H1 (cell line): Measurements from ENCODE around the gene TIMMDC1. TPM values are rescaled to one million over a fixed set of nuclear protein-coding genes. Genes with fewer than 3 reads are reported as not detected.

Experiments used
- CTCF ChIA-PET: fragments of 300-600 bp; sonication (Branson Sonifier 250); formaldehyde crosslinking; loops from one replicate; lab custom pipeline; 2021; ENCODE audit not compliant: partially characterized antibody; lab: Charles Lee
- POLR2A ChIA-PET: fragments of 300-600 bp; sonication (Branson Sonifier 250); formaldehyde crosslinking; loops from one replicate; lab custom pipeline; 2021; ENCODE audit warnings: inconsistent platforms; ENCODE audit not compliant: partially characterized antibody; lab: Charles Lee
- DNase-seq, 2 experiments: peaks; one replicate each; pipeline versions ENCODE4 v3.0.0 to v3.0.0-alpha.2; 2010 to 2022; ENCODE audit warnings: low spot score in 2 of 2, low read depth in 1 of 2, mixed read lengths in 1 of 2
- FAIRE-seq: peaks from 2 replicates; lab custom pipeline; 2011; peaks lifted over from hg19 to GRCh38; lab: Jason Lieb, UNC
- H2AFZ ChIP-seq: 2 replicates; pipeline ENCODE4 v1.8.1; 2012; ENCODE audit warnings: low read length, inconsistent platforms
- H2AK5ac ChIP-seq: 2 replicates; pipeline ENCODE4 v1.6.1; 2013; ENCODE audit warnings: low read depth, low read length
- H2BK120ac ChIP-seq: replicated peaks from 2 replicates; pipeline ENCODE3; 2013; ENCODE audit warnings: low read depth, low read length, inconsistent platforms
- H2BK12ac ChIP-seq: 2 replicates; pipeline ENCODE4 v1.6.1; 2013; ENCODE audit warnings: low read depth, low read length
- H2BK15ac ChIP-seq: 2 replicates; pipeline ENCODE4 v1.6.1; 2013; ENCODE audit warnings: low read length
- H2BK20ac ChIP-seq: 2 replicates; pipeline ENCODE4 v1.6.1; 2013; ENCODE audit warnings: low read length
- H2BK5ac ChIP-seq: 2 replicates; pipeline ENCODE4 v1.6.1; 2013; ENCODE audit warnings: low read depth, low read length
- H3K14ac ChIP-seq: 2 replicates; pipeline ENCODE4 v1.6.1; 2013; ENCODE audit warnings: inconsistent platforms; ENCODE audit not compliant: insufficient read length
- H3K18ac ChIP-seq: 2 replicates; pipeline ENCODE4 v1.6.1; 2013; ENCODE audit warnings: low read length; ENCODE audit errors: extremely low read depth
- H3K23ac ChIP-seq: 2 replicates; pipeline ENCODE4 v1.6.1; 2013; ENCODE audit warnings: inconsistent platforms; ENCODE audit not compliant: insufficient read length
- H3K23me2 ChIP-seq: 2 replicates; pipeline ENCODE4 v1.6.1; 2013; ENCODE audit warnings: low read depth, low read length
- H3K27ac ChIP-seq: 2 replicates; pipeline ENCODE4 v1.6.1; 2011; ENCODE audit warnings: low read depth, low read length, inconsistent platforms
- H3K27me3 ChIP-seq, 4 experiments: replicated peaks in 1 of 4; 1 replicate in 1 of 4; 2 replicates in 3 of 4; pipeline versions ENCODE4 v1.6.1 to v1.8.1; 2011 to 2013; ENCODE audit warnings: low read length in 3 of 4, mild to moderate bottlenecking in 3 of 4, inconsistent platforms in 2 of 4, mixed read lengths in 2 of 4, moderate library complexity in 1 of 4; ENCODE audit not compliant: control insufficient read depth in 3 of 4, insufficient read depth in 3 of 4; ENCODE audit errors: extremely low read depth in 1 of 4
- H3K36me3 ChIP-seq, 4 experiments: 2 replicates each; pipeline versions ENCODE4 v1.6.1 to v1.8.1; 2011 to 2013; ENCODE audit warnings: mild to moderate bottlenecking in 4 of 4, low read length in 3 of 4, moderate library complexity in 2 of 4, control low read depth in 1 of 4, inconsistent platforms in 1 of 4; ENCODE audit not compliant: insufficient read depth in 4 of 4, control insufficient read depth in 2 of 4
- H3K4ac ChIP-seq: replicated peaks from 2 replicates; pipeline ENCODE3; 2013; ENCODE audit warnings: low read length, low read depth, mixed read lengths, inconsistent platforms; ENCODE audit not compliant: insufficient read length
- H3K4me1 ChIP-seq, 4 experiments: replicated peaks in 1 of 4; 1 replicate in 1 of 4; 2 replicates in 3 of 4; pipeline versions ENCODE4 v1.6.1 to v1.8.1; 2011 to 2013; ENCODE audit warnings: low read length in 3 of 4, inconsistent platforms in 2 of 4, mixed read lengths in 1 of 4; ENCODE audit not compliant: insufficient read depth in 4 of 4, control insufficient read depth in 3 of 4
- H3K4me2 ChIP-seq, 2 experiments: 2 replicates each; pipeline versions ENCODE4 v1.6.1 to v1.8.1; 2011 to 2013; ENCODE audit warnings: low read depth in 2 of 2, low read length in 2 of 2, control low read depth in 1 of 2, inconsistent platforms in 1 of 2, mild to moderate bottlenecking in 1 of 2; ENCODE audit not compliant: insufficient read depth in 1 of 2
- H3K4me3 ChIP-seq, 4 experiments: fragments of 200-600, 300-600 bp in 1 of 4; sonication (generic), shearing (Covaris generic), sonication (Bioruptor Twin) in 1 of 4; 2 replicates each; pipeline versions ENCODE4 v1.5.1 to v1.8.1; 2011 to 2016; ENCODE audit warnings: low read length in 4 of 4, low read depth in 3 of 4, control low read depth in 2 of 4, inconsistent platforms in 2 of 4, mild to moderate bottlenecking in 2 of 4, mixed read lengths in 1 of 4, moderate library complexity in 1 of 4; ENCODE audit not compliant: insufficient read depth in 2 of 4; ENCODE audit errors: extremely low read depth in 1 of 4
- H3K56ac ChIP-seq: replicated peaks from 2 replicates; pipeline ENCODE3; 2013; ENCODE audit warnings: low read depth, mild to moderate bottlenecking, mixed read lengths, low read length, inconsistent platforms; ENCODE audit not compliant: insufficient read length
- H3K79me1 ChIP-seq: 2 replicates; pipeline ENCODE4 v1.6.1; 2013; ENCODE audit warnings: low read depth, low read length, control low read depth
- H3K79me2 ChIP-seq, 2 experiments: 2 replicates each; pipeline versions ENCODE4 v1.6.1 to v1.8.1; 2012 to 2013; ENCODE audit warnings: low read length in 2 of 2, mild to moderate bottlenecking in 2 of 2, inconsistent platforms in 1 of 2; ENCODE audit not compliant: insufficient read depth in 2 of 2, control insufficient read depth in 1 of 2
- H3K9ac ChIP-seq, 4 experiments: replicated peaks in 1 of 4; 1 replicate in 1 of 4; 2 replicates in 3 of 4; pipeline versions ENCODE4 v1.6.1 to v1.8.1; 2011 to 2013; ENCODE audit warnings: low read depth in 3 of 4, low read length in 3 of 4, control low read depth in 2 of 4, mild to moderate bottlenecking in 2 of 4, moderate library complexity in 2 of 4, inconsistent platforms in 1 of 4; ENCODE audit errors: extremely low read depth in 1 of 4
- H3K9me3 ChIP-seq, 2 experiments: 2 replicates each; pipeline versions ENCODE4 v1.6.1 to v1.8.1; 2012 to 2013; ENCODE audit warnings: mild to moderate bottlenecking in 2 of 2, moderate library complexity in 2 of 2, control low read depth in 1 of 2, inconsistent platforms in 1 of 2, low read depth in 1 of 2, low read length in 1 of 2, mixed read lengths in 1 of 2; ENCODE audit not compliant: insufficient read depth in 2 of 2
- H4K20me1 ChIP-seq, 2 experiments: replicated peaks in 1 of 2; 2 replicates each; pipeline versions ENCODE3 to v1.8.1; 2011 to 2013; ENCODE audit warnings: inconsistent platforms in 2 of 2, low read length in 2 of 2, mild to moderate bottlenecking in 1 of 2; ENCODE audit not compliant: insufficient read depth in 2 of 2, control insufficient read depth in 1 of 2
- H4K5ac ChIP-seq: 2 replicates; pipeline ENCODE4 v1.6.1; 2013; ENCODE audit warnings: low read length, low read depth, mixed read lengths, inconsistent platforms; ENCODE audit not compliant: insufficient read length
- H4K8ac ChIP-seq: 2 replicates; pipeline ENCODE4 v1.8.0; 2013; ENCODE audit warnings: mild to moderate bottlenecking, moderate library complexity, low read length, inconsistent platforms; ENCODE audit not compliant: insufficient read depth; ENCODE audit errors: extremely low read depth
- H4K91ac ChIP-seq: replicated peaks from 2 replicates; pipeline ENCODE3; 2013; ENCODE audit warnings: low read length, mixed read lengths, inconsistent platforms; ENCODE audit not compliant: insufficient read length
- BRCA1 ChIP-seq: IDR thresholded peaks from 2 replicates; pipeline ENCODE4 v1.6.1; 2012; ENCODE audit warnings: low read depth, low read length, improper control_type of control experiment
- CHD1 ChIP-seq: IDR thresholded peaks from 2 replicates; pipeline ENCODE4 v1.6.1; 2012; ENCODE audit warnings: low read depth, low read length, improper control_type of control experiment
- CHD2 ChIP-seq: IDR thresholded peaks from 2 replicates; pipeline ENCODE4 v1.6.1; 2012; ENCODE audit warnings: low read length, improper control_type of control experiment
- EGR1 ChIP-seq: IDR thresholded peaks from 2 replicates; pipeline ENCODE4 v1.6.1; 2011; ENCODE audit warnings: low read depth, low read length, borderline replicate concordance
- HDAC2 ChIP-seq, 2 experiments: fragments of 300-600 bp in 1 of 2; sonication (generic) in 1 of 2; IDR thresholded peaks; 2 replicates each; pipeline ENCODE4 v1.6.1; 2011 to 2012; ENCODE audit warnings: low read depth in 2 of 2, low read length in 2 of 2, mild to moderate bottlenecking in 2 of 2, moderate library complexity in 2 of 2, borderline replicate concordance in 1 of 2, inconsistent platforms in 1 of 2
- KDM4A ChIP-seq: IDR thresholded peaks from one replicate; pipeline ENCODE4 v1.7.1; 2012; ENCODE audit warnings: low read depth, mild to moderate bottlenecking, moderate library complexity, low read length, inconsistent platforms; ENCODE audit not compliant: severe bottlenecking
- NRF1 ChIP-seq: IDR thresholded peaks from 2 replicates; pipeline ENCODE4 v1.6.1; 2011; ENCODE audit warnings: mild to moderate bottlenecking, low read depth, low read length, improper control_type of control experiment
- PHF8 ChIP-seq: fragments of 200-600 bp; sonication (generic); conservative IDR thresholded peaks from 2 replicates; pipeline ENCODE4 v1.7.1; 2012; ENCODE audit warnings: low read depth, mild to moderate bottlenecking, inconsistent platforms, low read length, moderate library complexity
- SP1 ChIP-seq: IDR thresholded peaks from 2 replicates; pipeline ENCODE4 v1.6.1; 2011; ENCODE audit warnings: low read depth, low read length
- SP2 ChIP-seq: IDR thresholded peaks from 2 replicates; pipeline ENCODE4 v1.6.1; 2012; ENCODE audit warnings: mild to moderate bottlenecking, low read length, inconsistent platforms
- WGBS, 2 experiments: shearing (Covaris generic) in 1 of 2; methylation state at CpG; one replicate each; pipeline versions ENCODE4 v1.1.6 to v1.1.7; 2013 to 2015; ENCODE audit warnings: low lambda C conversion rate in 2 of 2, mixed read lengths in 2 of 2, inconsistent platforms in 1 of 2, low coverage in 1 of 2, missing lambda C conversion rate in 1 of 2; ENCODE audit not compliant: insufficient replicate concordance in 2 of 2, insufficient coverage in 1 of 2, insufficient read length in 1 of 2; ENCODE audit errors: extremely low coverage in 1 of 2, missing lambda C conversion rate in 1 of 2; 5-methylcytosine and 5-hydroxymethylcytosine counted together
- polyA plus RNA-seq, 7 experiments: library from polyadenylated mRNA; depleted of rRNA in 3 of 7; stranded (reverse) in 5 of 7; unstranded in 2 of 7; fragments of >200 nt in 5 of 7; fragments of 200-250 nt in 2 of 7; gene quantifications; 1 replicate in 5 of 7; 2 replicates in 1 of 7; 4 replicates in 1 of 7; pipeline versions ENCODE4 v1.2.1 to v1.2.3, GENCODE V29; 2011 to 2013; ENCODE audit warnings: missing spikeins in 2 of 7, mixed read lengths in 2 of 7
- total RNA-seq: library from RNA; stranded (reverse); fragmentation: NEBNext Ultra II Directional; extraction: Animal tissue kit (Norgen Biotek cat#: 25700); gene quantifications from 2 replicates; pipeline ENCODE4 v1.2.1, GENCODE V29; 2021

Gene TIMMDC1
- total and polyA plus RNA-seq, 2 of the 8 experiments (the other 6 are each of a cell fraction or from before 2014, with no cell fraction given): 80.7 to 128 TPM

GRCh38 chr3:119547227-119547626, 48.9 kb downstream of the TIMMDC1 start:
- no peak overlapping the region for H2BK20ac ChIP-seq
- no peak overlapping the region for H2BK12ac ChIP-seq
- WGBS, 2 experiments: 89% methylated on average over 1 of the region's 1 CpG; no CpG with 5 or more reads in 1 of the 2 experiments
- no peak for DNase-seq
- no peak overlapping the region for H4K8ac ChIP-seq
- no peak overlapping the region for H2BK5ac ChIP-seq
- no peak overlapping the region for H2BK15ac ChIP-seq
- H4K5ac ChIP-seq: no peak overlapping the region
- TF ChIP-seq CHD1 (no peak), PHF8 (no peak), SP1 (no peak), KDM4A (no peak), CHD2 (no peak), BRCA1 (no peak), NRF1 (no peak), EGR1 (no peak), HDAC2 (IDR thresholded peaks at IDR 0.05; ENCODE audit: borderline replicate concordance in 1 of 2, low read depth in 2 of 2, low read length in 2 of 2) (no peak), SP2 (no peak)
- TF ChIP-seq, all 59 proteins: peak for 0
- Histone ChIP-seq H2AK5ac (no peak overlapping the region), H2AFZ (no peak overlapping the region), H3K4me3 (no peak overlapping the region), H3K23ac (no peak overlapping the region), H3K79me2 (no peaks in the 10 kb centered on the region), H3K27me3 (no peaks in the 10 kb centered on the region), H3K9me3 (no peaks in the 10 kb centered on the region), H3K23me2 (no peaks in the 10 kb centered on the region), H4K91ac (no peak overlapping the region), H3K56ac (no peak overlapping the region), H4K20me1 (no peaks in the 10 kb centered on the region), H3K9ac (no peak overlapping the region), H3K36me3 (no peaks in the 10 kb centered on the region), H3K14ac (no peak overlapping the region), H3K4me2 (no peak overlapping the region), H3K4ac (no peak overlapping the region), H3K79me1 (no peaks in the 10 kb centered on the region), H3K27ac (no peak overlapping the region), H2BK120ac (no peak overlapping the region), H3K4me1 (peaks cover 0 to 4% (median 0%) of the 10 kb centered on the region in 4 experiments; a peak in 2 of 7 replicates), H3K18ac (no peak overlapping the region)
- POLR2A ChIA-PET: no interaction called here
- CTCF ChIA-PET: interaction anchor here (1.8 kb wide), 1 partner anchor 12 kb away, joined by 9 read pairs; the partner anchor contains the start of gene CD80
- FAIRE-seq: no peak
